HL-60/S4 treated with phorbol 12-myristate 13-acetate at 8.2 ng/mL for 4 days and 3 days (cell line): Measurements from ENCODE around the gene MYO1A.
"Not testable (repeated sequence)": the region's sequence is repeated elsewhere in the genome, so short reads cannot be mapped to it uniquely, and the experiment has no call there.

Experiments
- in situ Hi-C: fragments of 300-500 bp; cut with MboI; formaldehyde crosslinking; loops from 2 replicates; pipeline ENCODE4 v1.15.0; 2022; ENCODE audit warnings: low sequenced_read_pairs

The MYO1A gene

GRCh38 chr12:57053146-57053545, 3.2 kb upstream of the MYO1A start:
- in situ Hi-C loops: not testable (repeated sequence)

GRCh38 chr12:57051011-57051410, 1.1 kb upstream of the MYO1A start:
- in situ Hi-C loops: no loop called here

DNA sequence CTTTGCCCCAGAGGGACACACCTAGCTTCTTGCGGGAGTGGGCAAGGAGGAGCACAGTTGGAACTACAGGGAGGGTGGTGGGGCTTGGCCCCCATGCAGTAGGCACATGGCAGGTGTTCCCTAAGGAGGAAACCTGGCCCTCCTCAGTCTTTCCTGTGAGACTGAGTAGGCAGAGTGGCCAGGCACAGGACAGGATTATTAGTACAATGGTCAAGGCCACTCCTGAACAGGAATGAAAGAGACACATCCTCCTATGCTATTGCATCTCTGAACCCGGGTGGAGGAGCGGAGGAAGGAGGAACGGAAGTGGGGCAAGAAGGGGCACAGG, 846 bp downstream of the MYO1A start:
- in situ Hi-C loops: no loop called here

GRCh38 chr12:57048423-57049118, 1.4 kb downstream of the MYO1A start:
- in situ Hi-C loops: no loop called here

DNA sequence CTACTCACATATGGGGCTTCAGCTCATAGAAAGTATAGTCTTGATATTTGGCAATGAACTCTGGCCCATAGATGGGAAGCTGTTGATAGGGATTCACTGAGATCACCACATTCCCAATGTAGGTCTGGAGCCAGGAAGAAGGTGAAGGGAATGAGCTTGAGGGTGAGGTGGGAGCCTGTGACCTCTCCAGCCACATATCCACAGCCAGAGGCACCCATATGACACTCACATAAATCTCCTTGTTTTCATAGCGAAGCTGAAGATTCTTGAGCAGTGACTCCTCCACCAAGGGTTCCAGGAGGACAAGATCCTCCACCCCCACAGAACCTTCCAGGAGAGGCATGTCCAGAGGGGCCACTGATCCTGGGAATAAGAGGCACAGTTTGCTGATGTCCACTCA, 1.9 kb downstream of the MYO1A start:
- in situ Hi-C loops: no loop called here

GRCh38 chr12:57046947-57047890, 2.7 kb downstream of the MYO1A start:
- in situ Hi-C loops: no loop called here

DNA sequence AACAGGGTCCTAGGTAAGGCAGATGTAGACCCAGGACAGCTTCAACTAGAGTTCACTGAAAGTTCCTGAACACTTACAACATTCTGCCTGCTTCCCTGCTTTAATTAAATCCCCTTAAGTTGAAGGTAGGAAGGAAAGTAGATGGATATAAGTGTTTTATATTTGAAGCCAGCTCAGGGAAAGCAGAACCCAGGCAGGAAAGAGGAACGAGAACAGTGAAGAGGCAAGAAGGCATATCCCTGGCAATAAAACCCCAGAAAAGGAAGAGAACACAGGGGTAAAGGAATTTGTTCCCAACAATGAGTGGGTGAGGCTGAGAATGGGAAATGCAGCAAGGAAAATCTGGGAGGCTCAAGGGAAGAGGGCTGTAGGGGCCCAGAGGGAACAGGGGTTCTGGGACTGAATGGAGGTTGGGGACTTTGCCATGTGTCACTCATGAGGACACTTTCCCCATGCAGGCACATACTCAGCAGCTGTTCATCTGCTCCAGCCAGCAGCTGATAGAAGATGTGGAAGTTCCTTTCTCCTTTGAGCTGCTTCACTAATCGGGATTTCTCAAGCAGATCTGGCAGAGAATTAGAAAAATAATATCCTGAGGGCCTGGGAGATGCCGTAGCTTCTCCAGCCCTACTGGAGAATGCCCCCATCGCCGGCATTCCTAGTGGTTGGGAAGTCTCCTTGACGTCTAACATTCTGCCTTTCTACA, 3.7 kb downstream of the MYO1A start:
- in situ Hi-C loops: no loop called here

DNA sequence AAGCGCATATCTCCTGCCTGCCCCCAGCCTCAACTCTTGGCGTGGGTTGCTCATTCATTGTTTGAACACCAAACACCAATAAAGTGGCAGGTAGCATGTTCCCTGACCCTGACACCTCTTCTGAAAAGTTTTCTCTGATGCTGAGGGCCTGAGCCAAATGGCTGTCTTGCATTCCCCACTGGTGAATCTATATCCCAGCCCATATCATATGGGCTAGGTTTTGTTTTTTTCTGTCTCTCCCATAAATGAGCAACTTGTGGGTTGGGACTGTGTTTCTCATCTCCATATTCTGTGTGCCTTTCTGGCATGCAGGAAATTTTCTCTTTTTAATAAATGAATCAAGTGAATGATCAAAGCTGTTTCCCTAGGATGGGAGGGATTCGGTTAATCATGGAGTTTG, 5.0 kb downstream of the MYO1A start:
- in situ Hi-C loops: no loop called here

DNA sequence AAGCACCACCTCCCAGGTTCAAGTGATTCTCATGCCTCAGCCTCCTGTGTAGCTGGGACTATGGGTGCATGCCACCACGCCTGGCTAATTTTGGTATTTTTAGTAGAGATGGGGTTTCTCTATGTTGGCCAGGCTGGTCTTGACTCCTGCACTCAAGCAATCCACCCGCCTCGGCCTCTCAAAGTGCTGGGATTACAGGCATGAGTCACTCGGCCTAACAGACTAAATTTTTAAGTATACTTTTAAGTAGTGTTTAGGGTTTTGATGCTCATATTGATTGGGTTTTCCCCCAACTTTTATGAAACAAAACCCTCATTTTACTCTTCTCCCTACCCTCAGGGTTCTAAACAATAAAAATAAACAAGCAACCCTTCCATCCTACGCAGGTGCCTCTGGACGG, 5.5 kb downstream of the MYO1A start:
- in situ Hi-C loops: no loop called here

DNA sequence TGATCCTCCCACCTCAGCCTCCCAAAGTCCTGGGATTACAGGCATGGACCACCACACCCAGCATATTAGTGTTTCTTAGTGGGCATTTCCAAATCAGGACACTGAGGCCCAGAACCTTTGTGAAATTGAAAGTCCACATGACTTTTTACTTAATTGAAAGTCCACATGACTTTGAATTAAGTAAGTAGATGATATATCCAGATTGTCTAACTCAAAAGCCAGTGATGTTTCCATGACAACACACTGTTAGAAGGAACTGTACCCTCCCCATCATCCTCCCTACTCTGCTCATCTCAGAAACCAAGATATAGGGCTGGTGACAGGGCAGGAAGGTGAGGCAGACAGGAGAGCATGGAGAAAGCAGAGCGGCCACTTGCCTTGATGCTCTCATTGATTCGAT, 7.2 kb downstream of the MYO1A start:
- in situ Hi-C loops: no loop called here

DNA sequence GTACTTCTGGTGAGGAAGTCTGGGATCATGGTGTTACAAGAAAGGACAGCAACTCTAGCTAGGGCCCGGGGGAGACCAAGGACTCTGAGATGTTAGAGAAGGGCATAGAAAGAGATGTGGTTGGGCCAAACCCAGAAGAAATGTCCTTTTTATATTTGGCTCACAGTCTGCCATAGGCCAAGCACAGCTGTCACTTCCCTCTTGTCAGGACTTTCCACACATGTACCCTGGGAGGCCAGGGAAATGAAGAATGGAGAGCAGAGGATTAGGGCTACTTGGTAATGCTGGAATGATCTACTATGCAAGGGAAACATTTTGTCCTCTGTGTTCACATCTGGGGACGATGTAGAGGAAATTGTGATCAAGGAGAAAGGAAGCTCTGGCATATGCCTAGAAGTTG, 9.2 kb downstream of the MYO1A start:
- in situ Hi-C loops: no loop called here

GRCh38 chr12:57040211-57040610, 9.7 kb downstream of the MYO1A start:
- in situ Hi-C loops: no loop called here

- in situ Hi-C loops: no loop called here
Observed at GRCh38 chr12:57039016-57039798, 10.7 kb downstream of the MYO1A start.

DNA sequence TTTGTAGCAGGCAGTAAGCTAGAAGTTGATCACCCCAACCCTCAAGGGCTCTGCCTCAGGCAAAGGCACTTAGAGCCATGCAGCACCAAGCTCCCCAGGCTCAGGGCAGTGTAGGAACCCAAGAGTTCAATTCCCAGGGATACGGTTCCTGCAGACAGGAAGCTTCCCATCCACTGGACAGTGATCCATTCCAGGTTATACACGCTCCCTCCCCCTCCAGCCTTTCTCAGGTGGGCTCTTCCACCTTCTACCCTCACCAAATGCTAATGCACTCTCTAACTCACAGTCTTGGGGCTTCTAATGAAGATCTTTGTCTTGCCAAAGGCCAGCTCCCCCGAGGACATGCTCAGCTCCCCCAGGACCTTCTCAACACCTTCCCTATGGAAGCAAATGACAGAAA, 12.7 kb downstream of the MYO1A start:
- in situ Hi-C loops: no loop called here

GRCh38 chr12:57033431-57033830, 16.5 kb downstream of the MYO1A start:
- in situ Hi-C loops: no loop called here

DNA sequence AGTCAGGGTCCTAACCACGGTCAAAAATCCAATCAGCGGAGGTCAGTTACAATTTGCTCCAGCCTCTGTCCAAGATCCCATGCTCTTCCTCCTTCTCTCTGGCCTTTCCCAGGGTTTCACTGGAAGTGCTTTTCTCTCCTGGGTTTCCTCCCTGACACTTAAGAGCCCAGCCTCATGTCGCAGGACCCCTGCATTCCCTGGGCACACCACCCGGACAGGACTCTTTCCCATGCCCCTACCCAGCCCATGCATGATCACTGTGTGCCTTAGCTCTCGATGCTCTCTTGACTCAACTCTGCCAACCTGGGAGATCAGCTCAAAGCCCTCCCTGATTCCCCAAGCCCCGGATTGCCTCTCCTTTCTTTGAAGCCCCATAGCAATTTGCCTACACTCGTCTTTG, 18.1 kb downstream of the MYO1A start:
- in situ Hi-C loops: no loop called here

- in situ Hi-C loops: no loop called here
Observed at GRCh38 chr12:57031138-57031725, 18.7 kb downstream of the MYO1A start.

DNA sequence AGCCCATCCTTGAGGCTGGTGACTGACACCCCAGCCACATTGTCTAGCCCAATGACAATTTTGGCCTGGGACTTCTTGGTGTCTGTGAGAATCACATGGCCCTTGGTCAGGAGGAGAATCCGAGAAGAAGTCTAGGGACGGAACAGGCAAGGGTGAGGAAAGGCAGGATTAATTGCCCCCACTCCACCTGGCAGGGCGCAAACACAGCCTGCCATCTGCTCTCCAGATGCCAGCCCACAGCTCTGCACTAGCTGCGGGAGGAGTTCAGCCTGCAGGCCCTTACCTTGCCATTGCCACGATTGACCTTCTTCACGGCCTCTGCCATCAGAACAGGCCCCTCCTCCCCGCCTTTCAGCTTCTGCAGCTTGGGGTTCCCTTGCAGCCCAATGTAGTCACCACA, 20.5 kb downstream of the MYO1A start:
- in situ Hi-C loops: no loop called here

- in situ Hi-C loops: no loop called here
Observed at GRCh38 chr12:57027805-57028153, 22.1 kb downstream of the MYO1A start.

- in situ Hi-C loops: no loop called here
Observed at GRCh38 chr12:57027011-57027804, 22.7 kb downstream of the MYO1A start.
